HG03378 (cell line): ENCODE measurements around the gene TNFSF15.

Experiments used
- ATAC-seq: cut with Tn5 transposase; IDR thresholded peaks from one replicate; pipeline ENCODE4 v1.9.1; 2021; ENCODE audit warnings: mild to moderate bottlenecking, moderate library complexity; ENCODE audit not compliant: unreplicated experiment

Gene TNFSF15

GRCh38 chr9:114805670-114806525, at the start of gene TNFSF15:
Gene TNFSF15 (minus strand): TSS chr9:114806039. CDS start chr9:114806012, 27 bp downstream.
- ATAC-seq, result peak; percentile 91

GRCh38 chr9:114855488-114855887, 49.6 kb upstream of the TNFSF15 start:
- ATAC-seq, result no peak

GRCh38 chr9:114854736-114855355, 49.0 kb upstream of the TNFSF15 start:
- ATAC-seq, result no peak

GRCh38 chr9:114853071-114853855, 47.4 kb upstream of the TNFSF15 start:
- ATAC-seq, result no peak

DNA sequence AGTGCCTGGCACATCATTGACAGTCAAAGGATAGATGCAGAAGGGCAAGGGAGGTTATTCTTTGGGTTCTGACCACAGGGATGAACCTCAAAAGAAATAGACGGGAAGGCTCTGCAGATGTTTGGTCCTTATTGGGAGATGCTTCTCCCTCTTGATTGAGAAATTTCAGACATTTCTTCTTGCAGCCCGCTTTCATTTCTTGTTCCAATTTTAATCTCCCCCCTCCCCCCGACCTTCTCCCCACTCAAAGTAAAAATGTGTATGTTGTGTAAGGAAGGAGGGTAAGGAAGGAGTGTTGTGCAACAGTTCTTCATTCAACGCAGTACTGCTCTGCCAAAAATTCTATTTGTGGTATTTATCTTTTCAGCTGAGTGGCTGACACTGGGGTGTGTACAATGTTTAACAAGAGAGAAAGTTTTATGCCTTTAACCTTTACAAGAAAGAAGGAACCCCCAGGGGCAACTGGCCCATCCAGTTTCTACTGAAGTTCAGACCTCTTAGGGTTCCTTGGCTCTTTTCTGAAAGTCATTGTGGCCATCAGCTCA, 46.3 kb upstream of the TNFSF15 start:
- ATAC-seq, result no peak

GRCh38 chr9:114851306-114851705, 45.5 kb upstream of the TNFSF15 start:
- ATAC-seq, result no peak

DNA sequence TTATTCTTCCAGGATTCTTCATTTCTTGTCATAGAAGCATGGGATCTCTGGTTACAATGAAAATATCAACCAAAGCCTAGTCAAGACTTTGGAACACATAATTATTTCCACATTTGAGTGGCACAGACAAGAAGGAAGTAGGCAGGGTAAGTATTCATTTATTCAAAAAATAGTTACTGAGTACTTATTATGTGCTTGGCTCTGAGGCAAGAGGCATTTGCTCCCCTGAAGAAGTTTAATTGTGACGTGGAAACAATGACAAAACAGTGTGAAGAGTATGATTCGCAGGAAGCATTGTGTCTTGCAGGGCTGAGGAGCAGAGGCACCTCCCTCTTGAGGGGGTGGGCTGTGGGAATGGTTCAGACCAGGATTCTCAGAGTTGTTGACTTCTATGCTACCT, 45.0 kb upstream of the TNFSF15 start:
- ATAC-seq, result no peak

DNA sequence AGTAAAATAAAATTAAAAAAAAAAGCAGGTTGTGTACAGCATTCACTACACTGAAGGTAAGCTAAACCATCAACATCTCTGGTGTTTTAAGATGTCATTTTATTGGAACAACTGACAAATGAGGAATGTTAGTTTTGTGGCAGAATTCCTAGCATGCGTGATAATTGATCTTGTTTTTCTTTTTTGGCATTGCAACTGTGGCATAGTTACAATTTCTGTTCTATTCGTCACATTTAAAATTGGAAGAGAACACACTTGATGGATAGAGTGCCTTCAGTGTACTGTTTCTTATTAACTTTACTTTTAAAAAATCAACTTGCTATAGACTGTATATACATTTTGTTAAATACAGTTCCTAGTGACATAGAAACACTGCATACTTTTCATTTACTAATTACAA, 43.6 kb upstream of the TNFSF15 start:
- ATAC-seq, result no peak

GRCh38 chr9:114847492-114848417, 41.9 kb upstream of the TNFSF15 start:
- no peak for ATAC-seq

- ATAC-seq, result no peak
Observed at GRCh38 chr9:114845373-114845772, 39.5 kb upstream of the TNFSF15 start.

DNA sequence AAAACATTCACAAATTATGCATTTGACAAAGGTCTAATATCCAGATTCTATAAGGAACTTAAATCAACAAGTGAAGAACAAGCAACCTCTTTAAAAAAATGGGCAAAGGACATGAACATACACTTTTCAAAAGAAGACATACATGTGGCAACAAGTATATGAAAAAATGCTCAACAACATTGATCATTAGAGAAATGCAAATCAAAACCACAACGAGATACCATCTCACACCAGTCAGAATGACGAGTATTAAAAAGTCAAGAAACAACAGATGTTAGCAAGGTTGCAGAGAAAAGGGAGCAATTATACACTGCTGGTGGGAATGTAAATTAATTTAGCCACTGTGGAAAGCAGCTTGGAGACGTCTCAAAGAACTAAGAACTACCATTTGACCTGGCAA, 38.9 kb upstream of the TNFSF15 start:
- ATAC-seq, result no peak

GRCh38 chr9:114837923-114838322, 32.1 kb upstream of the TNFSF15 start:
- ATAC-seq, result no peak

- no peak for ATAC-seq
Observed at GRCh38 chr9:114836769-114837168, 30.9 kb upstream of the TNFSF15 start.

DNA sequence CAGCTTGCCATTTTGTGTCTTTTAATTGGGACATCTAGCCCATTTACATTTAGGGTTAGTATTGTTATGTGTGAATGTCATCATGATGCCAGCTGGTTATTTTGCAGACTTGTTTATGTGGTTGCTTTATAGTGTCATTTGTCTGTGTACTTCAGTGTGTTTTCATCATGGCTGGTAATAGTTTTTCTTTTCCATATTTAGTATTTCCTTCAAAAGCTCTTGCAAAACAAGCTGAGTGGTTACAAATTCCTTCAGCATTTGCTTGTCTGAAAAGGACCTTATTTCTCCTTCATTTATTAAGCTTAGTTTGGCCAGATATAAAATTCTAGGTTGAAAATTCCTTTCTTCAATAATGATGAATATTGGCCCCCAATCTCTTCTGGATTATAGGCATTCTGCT, 28.5 kb upstream of the TNFSF15 start:
- ATAC-seq, result no peak

DNA sequence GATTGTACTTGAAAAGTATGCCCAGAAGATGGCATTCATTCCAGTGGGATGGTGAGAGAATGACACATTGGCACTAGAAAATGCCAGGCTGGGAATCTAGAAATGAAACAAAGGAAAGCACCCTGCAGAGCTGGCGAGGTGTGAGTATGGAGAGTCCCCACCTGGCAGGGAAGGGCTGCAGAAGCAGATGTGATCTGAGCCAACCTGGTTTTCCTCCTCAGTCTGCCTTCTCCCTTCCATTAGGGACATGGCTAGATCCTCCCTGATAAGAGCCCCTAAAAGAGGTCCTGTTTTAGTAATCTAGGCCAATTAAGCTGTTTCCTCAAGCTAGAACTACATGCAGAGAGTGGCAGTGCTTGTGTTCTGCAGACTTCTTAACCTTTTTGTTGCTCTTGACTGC, 24.7 kb upstream of the TNFSF15 start:
- ATAC-seq, result no peak

DNA sequence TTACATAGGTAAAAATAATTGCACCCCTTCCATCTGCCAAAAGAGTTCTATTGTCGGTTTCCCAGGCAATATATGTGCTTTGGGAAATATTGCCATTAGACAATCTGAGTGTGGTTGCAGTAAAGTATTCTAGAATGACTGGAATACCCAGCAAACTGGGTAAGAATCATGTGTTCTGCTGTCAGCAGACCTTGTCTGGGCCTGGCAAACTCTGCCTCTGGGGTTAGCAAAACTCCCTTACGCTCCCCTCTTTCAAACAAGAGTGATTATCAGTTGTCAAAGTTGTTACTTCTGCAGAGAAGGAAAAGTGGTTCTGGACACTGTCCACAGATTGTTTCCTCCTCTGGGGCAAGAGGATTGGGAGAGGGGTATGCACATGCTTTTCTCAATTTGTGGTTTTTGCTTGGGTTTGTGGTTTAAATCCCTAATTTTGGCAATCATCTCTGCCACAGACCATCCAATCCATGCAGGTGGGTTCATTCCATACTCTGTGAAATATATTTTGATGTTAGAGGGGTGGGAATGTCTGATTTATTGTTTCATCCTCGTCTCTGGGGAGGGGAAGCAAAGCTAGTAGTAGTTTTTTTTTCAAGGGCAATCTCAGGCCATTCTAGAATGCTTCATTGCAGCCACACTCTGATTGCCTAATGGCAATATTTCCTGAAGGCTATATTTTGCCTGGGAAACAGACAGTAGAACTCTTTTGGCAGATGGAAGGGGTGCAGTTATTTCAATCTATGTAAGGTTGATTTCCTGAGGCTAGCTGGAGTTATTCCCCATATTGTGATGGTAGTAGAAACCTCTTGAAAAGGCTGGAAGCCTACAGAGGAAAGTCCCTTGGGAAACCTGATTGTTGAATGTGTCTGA, 24.0 kb upstream of the TNFSF15 start:
- no peak for ATAC-seq

GRCh38 chr9:114828303-114828650, 22.4 kb upstream of the TNFSF15 start:
- no peak for ATAC-seq

DNA sequence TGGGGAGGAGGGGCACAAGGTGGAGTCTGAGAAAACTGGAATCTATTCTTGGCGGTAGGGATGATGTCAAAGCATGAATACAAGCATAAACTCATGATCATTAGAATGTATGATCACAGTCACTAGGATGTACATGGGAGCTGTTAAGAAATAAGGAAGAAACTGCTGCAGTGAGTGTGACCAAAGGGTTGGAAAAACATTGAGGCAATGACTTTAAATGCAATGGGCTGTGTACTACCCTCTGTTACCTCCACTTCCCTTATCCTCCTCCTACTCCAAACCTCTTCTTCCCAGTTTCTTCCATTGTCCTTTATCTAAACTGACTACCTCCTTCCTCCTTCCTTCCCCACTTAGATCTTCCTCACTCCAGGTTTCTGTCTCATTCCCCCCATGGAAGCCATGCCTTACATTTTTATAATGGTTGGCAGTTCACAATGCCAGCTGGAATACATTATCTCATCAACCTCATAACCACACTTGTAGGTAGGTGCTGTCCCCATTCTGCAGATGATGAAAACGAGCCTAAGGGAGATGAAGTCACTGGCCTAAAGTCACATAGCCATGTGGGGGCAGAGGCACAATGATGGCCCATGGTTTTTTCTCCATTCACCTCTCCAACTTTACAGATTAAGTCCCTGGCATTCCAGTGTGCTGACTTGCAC, 21.9 kb upstream of the TNFSF15 start:
- no peak for ATAC-seq

GRCh38 chr9:114826431-114826830, 20.6 kb upstream of the TNFSF15 start:
- ATAC-seq, result no peak
